NCI-H2171 treated with DMSO at 0.1 percent for 48 hours (cell line): ENCODE measurements around the gene FGF6.
"Not testable (repeated sequence)": the region's sequence is repeated elsewhere in the genome, so short reads cannot be mapped to it uniquely, and the experiment has no call there.

ENCODE experiments used
- DNase-seq: peaks from one replicate; lab custom pipeline; 2025; lab: John Stamatoyannopoulos, UW

The FGF6 gene

GRCh38 chr12:4418913-4419312, 26.7 kb downstream of the FGF6 start:
- no peak for DNase-seq

GRCh38 chr12:4417936-4418335, 27.7 kb downstream of the FGF6 start:
- DNase-seq, result no peak

GRCh38 chr12:4417455-4417854, 28.2 kb downstream of the FGF6 start:
- DNase-seq, result no peak

- DNase-seq, result no peak
Observed at GRCh38 chr12:4416276-4416675, 29.3 kb downstream of the FGF6 start.

- DNase-seq, result no peak
Observed at GRCh38 chr12:4412465-4412864, 33.1 kb downstream of the FGF6 start.

- no peak for DNase-seq
Observed at GRCh38 chr12:4412056-4412455, 33.6 kb downstream of the FGF6 start.

GRCh38 chr12:4407136-4407535, 38.5 kb downstream of the FGF6 start:
- DNase-seq, result no peak

GRCh38 chr12:4404877-4405637, 40.6 kb downstream of the FGF6 start:
- DNase-seq, result not testable (repeated sequence)

- DNase-seq, result no peak
Observed at GRCh38 chr12:4402996-4403395, 42.6 kb downstream of the FGF6 start.

GRCh38 chr12:4401117-4401516, 44.5 kb downstream of the FGF6 start:
- no peak for DNase-seq

GRCh38 chr12:4395818-4396217, 49.8 kb downstream of the FGF6 start:
- no peak for DNase-seq

GRCh38 chr12:4393211-4393610, 52.4 kb downstream of the FGF6 start:
- no peak for DNase-seq

- DNase-seq, result no peak
Observed at GRCh38 chr12:4392223-4392742, 53.3 kb downstream of the FGF6 start.

- no peak for DNase-seq
Observed at GRCh38 chr12:4388662-4389061, 57.0 kb downstream of the FGF6 start.

- DNase-seq, result no peak
Observed at GRCh38 chr12:4388032-4388431, 57.6 kb downstream of the FGF6 start.

GRCh38 chr12:4387607-4388006, 58.0 kb downstream of the FGF6 start:
- DNase-seq, result no peak

- no peak for DNase-seq
Observed at GRCh38 chr12:4386801-4387200, 58.8 kb downstream of the FGF6 start.
